H1 (cell line): Measurements from ENCODE around the gene CXCR3. TPM values are rescaled to one million over a fixed set of nuclear protein-coding genes. Genes with fewer than 3 reads are reported as not detected.

Source experiments
- CHD2 ChIP-seq: IDR thresholded peaks from 2 replicates; pipeline ENCODE4 v1.6.1; 2012; ENCODE audit warnings: low read length, improper control_type of control experiment
- TAF1 ChIP-seq: IDR thresholded peaks from 2 replicates; pipeline ENCODE4 v1.6.1; 2011; ENCODE audit warnings: mild to moderate bottlenecking, low read depth, low read length
- polyA plus RNA-seq, 7 experiments: library from polyadenylated mRNA; depleted of rRNA in 3 of 7; stranded (reverse) in 5 of 7; unstranded in 2 of 7; fragments of >200 nt in 5 of 7; fragments of 200-250 nt in 2 of 7; gene quantifications; 1 replicate in 5 of 7; 2 replicates in 1 of 7; 4 replicates in 1 of 7; pipeline versions ENCODE4 v1.2.1 to v1.2.3, GENCODE V29; 2011 to 2013; ENCODE audit warnings: missing spikeins in 2 of 7, mixed read lengths in 2 of 7
- total RNA-seq: library from RNA; stranded (reverse); fragmentation: NEBNext Ultra II Directional; extraction: Animal tissue kit (Norgen Biotek cat#: 25700); gene quantifications from 2 replicates; pipeline ENCODE4 v1.2.1, GENCODE V29; 2021

CXCR3 gene
- total and polyA plus RNA-seq, 2 of the 8 experiments (the other 6 are each of a cell fraction or from before 2014, with no cell fraction given): not detected

DNA sequence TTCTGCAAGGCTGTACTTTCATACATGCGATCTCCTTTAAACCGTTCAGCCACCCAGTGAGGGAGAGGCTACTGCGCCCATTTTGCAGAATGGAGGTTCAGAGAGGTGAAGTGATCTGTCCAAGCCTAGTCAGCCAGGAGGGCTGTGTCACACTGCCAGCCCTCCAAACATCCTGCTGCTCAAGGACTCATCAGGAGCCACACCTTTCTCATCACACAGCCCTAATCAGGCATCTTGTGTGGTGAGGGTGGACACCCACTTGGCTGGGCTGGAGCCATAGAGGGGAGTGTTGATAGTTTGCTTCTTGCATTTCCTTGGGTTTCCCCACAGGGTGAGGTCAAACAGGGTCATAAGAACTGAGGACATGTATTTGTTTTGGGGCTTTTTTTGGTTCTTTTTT lies 5.4 kb upstream of the CXCR3 start (continued):
- TF ChIP-seq CHD2: no peak
- TF ChIP-seq TAF1: no peak
